OCI-LY3 (cell line): ENCODE measurements around the gene NARS2.

ENCODE experiments used
- H2AFZ ChIP-seq: fragments of 200-600, 300-600 bp; shearing (Covaris generic); 2 replicates; pipeline ENCODE4 v1.6.0; 2014; ENCODE audit warnings: antibody characterized with exemption, low read depth, low read length
- H3K27ac ChIP-seq: fragments of 200-600, 300-600 bp; sonication (generic); 2 replicates; pipeline ENCODE4 v1.5.1; 2014; ENCODE audit warnings: mild to moderate bottlenecking, low read length, moderate library complexity, mixed read lengths
- H3K27me3 ChIP-seq: fragments of 200-600, 300-600 bp; sonication (generic); 2 replicates; pipeline ENCODE4 v1.6.1; 2014; ENCODE audit warnings: low read depth, low read length, mixed read lengths
- H3K36me3 ChIP-seq: fragments of 200-600, 300-600 bp; sonication (generic); replicated peaks from 2 replicates; pipeline ENCODE3; 2014; ENCODE audit warnings: low read depth, low read length, mixed read lengths
- H3K4me1 ChIP-seq: fragments of 300-600, 200-600 bp; sonication (generic); 2 replicates; pipeline ENCODE4 v1.6.1; 2014; ENCODE audit warnings: low read length, mixed read lengths
- H3K4me2 ChIP-seq: fragments of 200-600, 300-600 bp; sonication (generic); 2 replicates; pipeline ENCODE4 v1.6.1; 2014; ENCODE audit warnings: low read length, mixed read lengths
- H3K4me3 ChIP-seq: fragments of 300-600, 200-600 bp; sonication (generic); 2 replicates; pipeline ENCODE4 v1.5.1; 2014; ENCODE audit warnings: antibody characterized with exemption, mild to moderate bottlenecking, low read length, moderate library complexity
- H3K79me2 ChIP-seq: fragments of 300-600, 200-600 bp; shearing (Covaris generic); 2 replicates; pipeline ENCODE4 v1.6.1; 2014; ENCODE audit warnings: mild to moderate bottlenecking, low read length, mixed read lengths
- H3K9ac ChIP-seq: fragments of 300-600, 200-600 bp; shearing (Covaris generic); 2 replicates; pipeline ENCODE4 v1.6.0; 2014; ENCODE audit warnings: mild to moderate bottlenecking, low read length, moderate library complexity
- H3K9me3 ChIP-seq: fragments of 200-600, 300-600 bp; shearing (Covaris generic); 2 replicates; pipeline ENCODE4 v1.6.1; 2014; ENCODE audit warnings: low read length, mixed read lengths; ENCODE audit not compliant: insufficient read depth
- H4K20me1 ChIP-seq: fragments of 200-600, 300-600 bp; sonication (generic); 2 replicates; pipeline ENCODE4 v1.6.1; 2016; ENCODE audit warnings: low read length, mixed read lengths; ENCODE audit not compliant: insufficient read depth
- CTCF ChIP-seq: fragments of 200-600, 300-600 bp; sonication (generic); IDR thresholded peaks from 2 replicates; pipeline ENCODE4 v1.5.1; 2014; ENCODE audit warnings: antibody characterized with exemption, low read length, low read depth
- EZH2phosphoT487 ChIP-seq: fragments of 200-600 bp; shearing (Covaris generic); IDR thresholded peaks from 2 replicates; pipeline ENCODE4 v1.6.1; 2018; ENCODE audit warnings: antibody characterized with exemption, mixed run types, low read depth

Gene NARS2

GRCh38 chr11:78541537-78541936 lies 33.1 kb downstream of the NARS2 start:
- Histone ChIP-seq H3K4me3 (no peak overlapping the region), H3K4me2 (no peak overlapping the region), H3K9ac (no peak overlapping the region), H3K4me1 (no peaks in the 10 kb centered on the region), H3K36me3 (peaks cover 20% of the 10 kb centered on the region), H3K9me3 (no peaks in the 10 kb centered on the region), H4K20me1 (no peaks in the 10 kb centered on the region), H3K27me3 (no peaks in the 10 kb centered on the region), H3K79me2 (peaks cover 6% of the 10 kb centered on the region; the same call in 1 of the 2 replicates), H2AFZ (no peak overlapping the region), H3K27ac (no peak overlapping the region)
- no peak for TF ChIP-seq EZH2phosphoT487
- no peak for TF ChIP-seq CTCF

GRCh38 chr11:78540256-78540655 lies 34.4 kb downstream of the NARS2 start:
- Histone ChIP-seq H4K20me1 (no peaks in the 10 kb centered on the region), H3K9ac (no peak overlapping the region), H3K27me3 (no peaks in the 10 kb centered on the region), H3K4me2 (no peak overlapping the region), H3K27ac (no peak overlapping the region), H3K36me3 (peaks cover 15% of the 10 kb centered on the region), H3K9me3 (no peaks in the 10 kb centered on the region), H3K4me1 (peaks cover 1% of the 10 kb centered on the region), H3K79me2 (peaks cover 6% of the 10 kb centered on the region; the same call in 1 of the 2 replicates), H2AFZ (no peak overlapping the region), H3K4me3 (no peak overlapping the region)
- TF ChIP-seq CTCF (no peak), EZH2phosphoT487 (no peak)

GRCh38 chr11:78539506-78539905 lies 35.2 kb downstream of the NARS2 start:
- H3K79me2 ChIP-seq = peaks cover 9% of the 10 kb centered on the region
- no peak overlapping the region for H3K27ac ChIP-seq
- H3K36me3 ChIP-seq = peaks cover 19% of the 10 kb centered on the region

GRCh38 chr11:78536933-78537332 lies 37.7 kb downstream of the NARS2 start:
- peaks cover 24% of the 10 kb centered on the region for H3K36me3 ChIP-seq
- H3K79me2 ChIP-seq = peaks cover 12% of the 10 kb centered on the region
- H3K9ac ChIP-seq = no peak overlapping the region
- no peaks in the 10 kb centered on the region for H3K27me3 ChIP-seq
- TF ChIP-seq EZH2phosphoT487 = no peak
- TF ChIP-seq CTCF = no peak
- H3K4me1 ChIP-seq = peaks cover 31% of the 10 kb centered on the region
- H3K4me3 ChIP-seq = no peak overlapping the region
- no peaks in the 10 kb centered on the region for H3K9me3 ChIP-seq
- no peak overlapping the region for H2AFZ ChIP-seq
- H3K4me2 ChIP-seq = no peak overlapping the region
- no peaks in the 10 kb centered on the region for H4K20me1 ChIP-seq
- no peak overlapping the region for H3K27ac ChIP-seq

More at GRCh38 chr11:78539506-78539905, 35.2 kb downstream of the NARS2 start:
- no peak overlapping the region for H3K4me3 ChIP-seq
- peaks cover 9% of the 10 kb centered on the region for H3K4me1 ChIP-seq
- H3K27me3 ChIP-seq = no peaks in the 10 kb centered on the region
- no peaks in the 10 kb centered on the region for H4K20me1 ChIP-seq
- no peak for TF ChIP-seq EZH2phosphoT487
- H3K9ac ChIP-seq = no peak overlapping the region
- H3K4me2 ChIP-seq = no peak overlapping the region
- H2AFZ ChIP-seq = no peak overlapping the region
- H3K9me3 ChIP-seq = no peaks in the 10 kb centered on the region
